Esophagus squamous epithelium (tissue), 5 donors: Measurements from ENCODE around the gene ZNF219. TPM values are rescaled to one million over a fixed set of nuclear protein-coding genes. Genes with fewer than 3 reads are reported as not detected.

Source experiments
- DNase-seq: peaks from one replicate; lab custom pipeline; 2025; lab: John Stamatoyannopoulos, UW
- H3K27ac ChIP-seq, 4 donors: fragments of 200-600 bp; sonication (generic); one replicate each; pipeline ENCODE4 v1.5.1; 2016 to 2019; ENCODE audit warnings: mild to moderate bottlenecking in 1 of 4
- H3K27me3 ChIP-seq, 4 donors: fragments of 200-600 bp; sonication (generic); 1 replicate in 3 of 4; 2 replicates in 1 of 4; pipeline versions ENCODE4 v1.5.1 to v1.6.0; 2017 to 2021; ENCODE audit warnings: antibody characterized with exemption in 1 of 4
- H3K36me3 ChIP-seq, 3 donors: fragments of 200-600 bp; sonication (generic); one replicate each; pipeline ENCODE4 v1.5.1; 2016 to 2019
- H3K4me1 ChIP-seq, 3 donors: fragments of 200-600 bp; sonication (generic); one replicate each; pipeline ENCODE4 v1.5.1; 2017 to 2019
- H3K4me3 ChIP-seq, 4 donors: fragments of 200-600 bp; sonication (generic); 1 replicate in 3 of 4; 2 replicates in 1 of 4; pipeline ENCODE4 v1.5.1; 2016 to 2019; ENCODE audit warnings: mild to moderate bottlenecking in 2 of 4, moderate library complexity in 1 of 4
- H3K9me3 ChIP-seq, 3 donors: fragments of 200-600 bp; sonication (generic); one replicate each; pipeline ENCODE4 v1.5.1; 2016 to 2019
- POLR2A ChIP-seq, 4 donors: fragments of 450-650 bp; IDR thresholded peaks; one replicate each; pipeline ENCODE4 v1.6.1; 2017; ENCODE audit warnings: antibody characterized with exemption in 4 of 4, mild to moderate bottlenecking in 4 of 4, moderate library complexity in 3 of 4
- WGBS, 2 donors: methylation state at CpG; one replicate each; pipeline ENCODE4 v1.1.5; 2018; 5-methylcytosine and 5-hydroxymethylcytosine counted together
- intact Hi-C: fragments of 100-400 bp; cut with DNase I; formaldehyde crosslinking; loops from one replicate; pipeline ENCODE4 v1.15.0; 2022
- total RNA-seq, 4 donors: library from RNA; depleted of rRNA; stranded (reverse); fragments of >200 nt; gene quantifications; one replicate each; pipeline ENCODE4 v1.1.0, GENCODE V29; 2016
- TF ChIP-seq, protein P1 (sequence below), 6 experiments: fragments of 450-650 bp in 4 of 6; fragments of 200-600 bp in 2 of 6; sonication (generic) in 2 of 6; IDR thresholded peaks; one replicate each; pipeline ENCODE4 v1.5.1; 2016 to 2019; ENCODE audit warnings: antibody characterized with exemption in 6 of 6, mild to moderate bottlenecking in 4 of 6, moderate library complexity in 4 of 6
- donor health status: DM: yes; HTN: yes; CAD: no.

Gene ZNF219
- total RNA-seq, 4 donors from 2014 or later: 47.1 to 68.3 (median 61.3) TPM

DNA sequence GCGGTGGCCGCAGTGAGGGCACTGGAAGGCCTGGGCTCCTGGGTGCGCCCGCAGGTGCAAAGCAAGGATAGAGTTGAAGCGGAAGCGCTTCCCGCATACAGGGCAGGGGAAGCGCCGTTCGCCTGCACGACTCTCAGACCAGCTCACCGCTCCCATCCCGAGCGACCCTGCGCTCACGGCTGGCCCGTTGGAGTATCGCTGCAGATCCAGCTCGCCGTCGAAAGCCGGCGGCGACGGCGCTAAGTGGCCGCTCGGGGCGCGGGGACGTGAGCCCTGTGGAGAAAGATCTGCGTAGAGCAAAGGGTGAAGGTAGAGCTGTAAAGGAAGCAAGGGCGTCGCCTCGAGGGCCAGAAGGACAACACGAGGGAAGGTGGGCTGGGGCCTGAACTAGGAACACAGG lies 5.4 kb downstream of the ZNF219 start:
- H3K36me3 ChIP-seq: peaks cover 20 to 53% (median 25%) of the 10 kb centered on the region in 3 donors
- no peaks in the 10 kb centered on the region for H3K27me3 ChIP-seq
- no peak overlapping the region for H3K27ac ChIP-seq
- intact Hi-C loops: loop anchor here (10.0 kb wide), 1 partner anchor 78 kb away; no protein-coding TSS in a partner anchor
- H3K9me3 ChIP-seq: no peaks in the 10 kb centered on the region
- peaks cover 7 to 69% (median 26%) of the 10 kb centered on the region in 3 donors for H3K4me1 ChIP-seq
- TF ChIP-seq, protein P1, sequence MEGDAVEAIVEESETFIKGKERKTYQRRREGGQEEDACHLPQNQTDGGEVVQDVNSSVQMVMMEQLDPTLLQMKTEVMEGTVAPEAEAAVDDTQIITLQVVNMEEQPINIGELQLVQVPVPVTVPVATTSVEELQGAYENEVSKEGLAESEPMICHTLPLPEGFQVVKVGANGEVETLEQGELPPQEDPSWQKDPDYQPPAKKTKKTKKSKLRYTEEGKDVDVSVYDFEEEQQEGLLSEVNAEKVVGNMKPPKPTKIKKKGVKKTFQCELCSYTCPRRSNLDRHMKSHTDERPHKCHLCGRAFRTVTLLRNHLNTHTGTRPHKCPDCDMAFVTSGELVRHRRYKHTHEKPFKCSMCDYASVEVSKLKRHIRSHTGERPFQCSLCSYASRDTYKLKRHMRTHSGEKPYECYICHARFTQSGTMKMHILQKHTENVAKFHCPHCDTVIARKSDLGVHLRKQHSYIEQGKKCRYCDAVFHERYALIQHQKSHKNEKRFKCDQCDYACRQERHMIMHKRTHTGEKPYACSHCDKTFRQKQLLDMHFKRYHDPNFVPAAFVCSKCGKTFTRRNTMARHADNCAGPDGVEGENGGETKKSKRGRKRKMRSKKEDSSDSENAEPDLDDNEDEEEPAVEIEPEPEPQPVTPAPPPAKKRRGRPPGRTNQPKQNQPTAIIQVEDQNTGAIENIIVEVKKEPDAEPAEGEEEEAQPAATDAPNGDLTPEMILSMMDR (IDR thresholded peaks at IDR 0.05): no peak
- TF ChIP-seq POLR2A (IDR thresholded peaks at IDR 0.05): no peak
- WGBS, 2 donors: 86 to 87% methylated on average over 10 to 15 of the region's 36 CpGs
- DNase-seq: no peak
- H3K4me3 ChIP-seq: no peak overlapping the region

DNA sequence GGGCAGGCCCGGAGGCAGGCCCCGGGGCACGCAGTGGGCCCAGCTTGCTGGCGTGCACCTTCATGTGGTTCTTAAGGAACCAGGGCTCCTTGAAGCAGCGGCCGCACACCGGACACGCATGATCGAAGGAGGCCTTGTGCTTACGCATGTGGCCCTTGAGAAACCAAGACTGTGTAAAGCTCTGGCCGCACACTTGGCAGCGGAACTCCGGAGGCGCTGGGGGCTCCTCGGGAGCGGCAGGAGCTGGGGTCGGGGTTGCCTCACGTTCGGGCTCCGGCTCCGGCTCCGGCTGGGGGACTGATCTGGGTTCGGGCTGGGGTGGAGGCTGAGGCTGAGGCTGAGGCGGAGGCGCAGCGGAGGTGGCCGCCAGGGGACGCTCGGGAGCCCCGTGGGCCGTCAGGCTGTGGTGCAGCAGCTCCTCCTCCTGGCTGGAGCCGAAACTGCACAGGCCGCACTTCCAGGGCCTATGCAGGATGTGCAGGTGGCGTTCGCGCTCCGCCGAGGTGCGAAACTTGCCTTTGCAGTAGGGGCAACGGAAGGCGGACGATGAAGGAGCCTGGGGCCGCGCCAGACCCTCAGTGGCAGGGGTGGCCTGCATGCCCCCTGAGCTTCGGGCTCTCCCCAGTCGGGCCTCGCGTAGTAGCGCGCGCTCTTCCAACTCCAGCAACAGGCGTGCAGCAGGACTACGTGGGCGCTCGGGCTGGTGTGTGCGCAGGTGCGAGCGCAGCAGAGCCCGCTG lies 6.0 kb downstream of the ZNF219 start:
- 100% methylated on average over 1 of the region's 59 CpGs; no CpG with 5 or more reads in 1 of the 2 donors for WGBS, 2 donors
- TF ChIP-seq, protein P1 (IDR thresholded peaks at IDR 0.05): peak; percentile 100
- no peak for TF ChIP-seq POLR2A (IDR thresholded peaks at IDR 0.05)
- Histone ChIP-seq H3K27me3 (no peaks in the 10 kb centered on the region), H3K9me3 (no peaks in the 10 kb centered on the region), H3K4me1 (peaks cover 7 to 69% (median 29%) of the 10 kb centered on the region in 3 donors), H3K36me3 (peaks cover 20 to 59% (median 25%) of the 10 kb centered on the region in 3 donors), H3K27ac (peak overlapping the region in 2 of 4 donors; percentile 5 to 11), H3K4me3 (no peak overlapping the region)
- no peak for DNase-seq
- intact Hi-C loops: loop anchor here (10.0 kb wide), 1 partner anchor 78 kb away; no protein-coding TSS in a partner anchor

- WGBS, 2 donors: 91% methylated on average over 10 to 14 of the region's 42 CpGs
Observed at GRCh38 chr14:21091821-21092272, 6.6 kb downstream of the ZNF219 start.

DNA sequence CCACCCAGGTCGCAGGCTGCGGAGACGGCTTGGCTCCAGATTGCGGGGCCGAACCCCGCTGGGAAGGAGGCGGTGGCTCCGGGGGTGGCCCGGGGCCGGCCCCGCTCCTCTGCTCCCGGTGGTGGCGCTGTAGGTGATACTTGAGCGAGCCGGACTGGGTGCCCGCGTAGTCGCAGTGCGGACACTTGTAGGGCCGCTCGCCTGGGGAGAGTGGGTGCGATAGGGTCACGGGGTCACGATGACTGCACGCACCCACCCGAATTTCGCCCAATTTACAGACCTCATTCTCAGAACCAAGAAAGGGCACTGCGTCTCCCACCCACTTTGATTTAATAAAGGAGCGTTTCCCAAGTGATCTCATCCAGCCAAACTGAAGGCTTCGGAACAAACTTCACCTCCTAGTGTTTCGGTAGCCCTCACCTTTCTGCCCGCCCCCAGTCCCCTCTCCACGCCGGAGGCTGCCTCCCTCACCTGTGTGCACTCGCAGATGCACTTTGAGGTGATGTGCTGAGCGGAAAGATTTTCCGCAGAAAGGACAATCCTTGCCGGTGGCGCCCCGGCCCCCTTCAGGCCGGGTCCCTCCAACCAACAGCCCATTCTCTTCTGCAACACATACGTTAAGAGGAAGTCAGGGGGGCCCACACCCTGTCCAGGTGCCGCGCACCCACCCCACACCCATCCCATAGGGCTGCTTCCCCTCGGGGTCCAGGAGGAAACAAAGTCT lies 7.4 kb downstream of the ZNF219 start:
- WGBS, 2 donors: 84 to 87% methylated on average over 20 to 25 of the region's 45 CpGs
- intact Hi-C loops: loop anchor here (10.0 kb wide), 1 partner anchor 76 kb away; no protein-coding TSS in a partner anchor
- TF ChIP-seq, protein P1 (IDR thresholded peaks at IDR 0.05): no peak
- TF ChIP-seq POLR2A (IDR thresholded peaks at IDR 0.05): no peak
- Histone ChIP-seq H3K27ac (no peak overlapping the region), H3K36me3 (peaks cover 20 to 66% (median 25%) of the 10 kb centered on the region in 3 donors), H3K9me3 (no peaks in the 10 kb centered on the region), H3K4me3 (no peak overlapping the region), H3K27me3 (no peaks in the 10 kb centered on the region), H3K4me1 (peaks cover 7 to 63% (median 18%) of the 10 kb centered on the region in 3 donors)
- DNase-seq: no peak

More at GRCh38 chr14:21091821-21092272, 6.6 kb downstream of the ZNF219 start:
- no peaks in the 10 kb centered on the region for H3K27me3 ChIP-seq
- no peak for TF ChIP-seq POLR2A (IDR thresholded peaks at IDR 0.05)
- TF ChIP-seq, protein P1 (IDR thresholded peaks at IDR 0.05): no peak
- H3K4me1 ChIP-seq: peaks cover 7 to 69% (median 23%) of the 10 kb centered on the region in 3 donors
- H3K27ac ChIP-seq: peak overlapping the region in 2 of 4 donors; percentile 5 to 11
- intact Hi-C loops: loop anchor here (10.0 kb wide), 1 partner anchor 77 kb away; no protein-coding TSS in a partner anchor
- no peaks in the 10 kb centered on the region for H3K9me3 ChIP-seq
- H3K36me3 ChIP-seq: peaks cover 20 to 64% (median 25%) of the 10 kb centered on the region in 3 donors
- no peak overlapping the region for H3K4me3 ChIP-seq
- no peak for DNase-seq
